SK-N-SH (cell line): ENCODE results near the gene RAD23A. TPM values are rescaled to one million over a fixed set of nuclear protein-coding genes. Genes with fewer than 3 reads are reported as not detected.

Experiments
- CTCF ChIA-PET: fragments of 300-600, 350-600 bp; formaldehyde crosslinking; extraction: SDS; loops from one replicate; lab custom pipeline; 2021; lab: Yijun Ruan, JAX
- POLR2A ChIA-PET: fragments of 350-600 bp; sonication (Branson Sonifier 250); formaldehyde crosslinking; extraction: SDS; loops from one replicate; lab custom pipeline; 2020; ENCODE audit warnings: antibody characterized with exemption, inconsistent platforms; lab: Yijun Ruan, JAX
- DNase-seq: peaks from one replicate; pipeline ENCODE4 v3.0.0; 2012
- H2AFZ ChIP-seq: fragments of 200-600 bp; sonication (generic); 2 replicates; pipeline ENCODE4 v1.8.1; 2016; ENCODE audit warnings: antibody characterized with exemption, mild to moderate bottlenecking, low read depth
- H3F3A ChIP-seq: fragments of 200-600 bp; sonication (generic); replicated peaks from 2 replicates; pipeline ENCODE3; 2016; ENCODE audit warnings: antibody characterized with exemption, mild to moderate bottlenecking; ENCODE audit not compliant: insufficient read depth
- H3K27ac ChIP-seq, 2 experiments: fragments of 200-500 bp in 1 of 2; fragments of 200-600 bp in 1 of 2; sonication (Bioruptor generic) in 1 of 2; sonication (generic), shearing (Covaris generic) in 1 of 2; 2 replicates each; pipeline versions ENCODE4 v1.5.1 to v1.6.1; 2014 to 2016; ENCODE audit warnings: low read depth in 2 of 2, inconsistent platforms in 1 of 2, low read length in 1 of 2, mild to moderate bottlenecking in 1 of 2, mixed read lengths in 1 of 2
- H3K27me3 ChIP-seq: fragments of 200-600 bp; sonication (generic), shearing (Covaris generic); 2 replicates; pipeline ENCODE4 v1.6.1; 2016; ENCODE audit warnings: mixed run types; ENCODE audit not compliant: insufficient read depth
- H3K36me3 ChIP-seq, 2 experiments: fragments of 200-500 bp in 1 of 2; fragments of 200-600 bp in 1 of 2; sonication (Bioruptor generic) in 1 of 2; sonication (generic) in 1 of 2; replicated peaks in 1 of 2; 2 replicates each; pipeline versions ENCODE3 to v1.5.1; 2014 to 2016; ENCODE audit warnings: low read length in 1 of 2, mild to moderate bottlenecking in 1 of 2; ENCODE audit not compliant: insufficient read depth in 2 of 2, control insufficient read depth in 1 of 2
- H3K4me1 ChIP-seq, 2 experiments: fragments of 200-500 bp in 1 of 2; fragments of 200-600 bp in 1 of 2; sonication (Bioruptor generic) in 1 of 2; sonication (generic), shearing (Covaris generic) in 1 of 2; 2 replicates each; pipeline versions ENCODE4 v1.5.1 to v1.6.1; 2014 to 2016; ENCODE audit warnings: low read depth in 1 of 2, low read length in 1 of 2, mixed run types in 1 of 2; ENCODE audit not compliant: insufficient read depth in 2 of 2, control insufficient read depth in 1 of 2
- H3K4me2 ChIP-seq: fragments of 200-600 bp; sonication (generic), shearing (Covaris generic); 2 replicates; pipeline ENCODE4 v1.6.1; 2017; ENCODE audit warnings: mixed run types
- H3K4me3 ChIP-seq, 2 experiments: fragments of 200-500 bp in 1 of 2; fragments of 200-600 bp in 1 of 2; sonication (Bioruptor generic) in 1 of 2; sonication (generic), shearing (Covaris generic) in 1 of 2; 2 replicates each; pipeline versions ENCODE4 v1.5.1 to v1.8.1; 2014 to 2016; ENCODE audit warnings: low read depth in 2 of 2, inconsistent platforms in 1 of 2, low read length in 1 of 2, mild to moderate bottlenecking in 1 of 2, mixed read lengths in 1 of 2, moderate library complexity in 1 of 2
- H3K79me2 ChIP-seq: fragments of 200-600 bp; sonication (generic); 2 replicates; pipeline ENCODE4 v1.8.1; 2017; ENCODE audit warnings: mild to moderate bottlenecking; ENCODE audit not compliant: insufficient read depth
- H3K9ac ChIP-seq: fragments of 200-600 bp; sonication (generic); 2 replicates; pipeline ENCODE4 v1.6.1; 2017; ENCODE audit warnings: mixed run types
- H3K9me2 ChIP-seq: fragments of 200-600 bp; sonication (generic); 2 replicates; pipeline ENCODE4 v1.6.1; 2017; ENCODE audit warnings: mixed run types
- H3K9me3 ChIP-seq: fragments of 200-600 bp; sonication (generic); 2 replicates; pipeline ENCODE4 v1.6.1; 2017; ENCODE audit warnings: mixed run types, mild to moderate bottlenecking, moderate library complexity
- H4K20me1 ChIP-seq: fragments of 200-600 bp; sonication (generic); 2 replicates; pipeline ENCODE4 v1.6.1; 2017; ENCODE audit warnings: mild to moderate bottlenecking, mixed run types; ENCODE audit not compliant: insufficient read depth
- CHD2 ChIP-seq: fragments of 150-350 bp; IDR thresholded peaks from 2 replicates; pipeline ENCODE4 v1.6.1; 2018; ENCODE audit warnings: low read length; ENCODE audit not compliant: partially characterized antibody
- CTCF ChIP-seq: fragments of 200-600 bp; sonication (generic); IDR thresholded peaks from 2 replicates; pipeline ENCODE4 v1.6.1; 2017; ENCODE audit warnings: antibody characterized with exemption, mild to moderate bottlenecking, moderate library complexity
- ELF1 ChIP-seq: IDR thresholded peaks from 2 replicates; pipeline ENCODE4 v1.4.0; 2012
- EZH2phosphoT487 ChIP-seq: fragments of 200-600 bp; sonication (generic); IDR thresholded peaks from 2 replicates; pipeline ENCODE4 v1.6.1; 2017; ENCODE audit warnings: low read depth, mixed run types, mild to moderate bottlenecking, antibody characterized with exemption, moderate library complexity, borderline replicate concordance
- GABPA ChIP-seq: IDR thresholded peaks from 2 replicates; pipeline ENCODE4 v1.4.0; 2012; ENCODE audit warnings: low read depth, mild to moderate bottlenecking
- MEF2A ChIP-seq: IDR thresholded peaks from 2 replicates; pipeline ENCODE4 v1.4.0; 2012; ENCODE audit warnings: low read depth, borderline replicate concordance
- NFIC ChIP-seq: IDR thresholded peaks from 2 replicates; pipeline ENCODE4 v1.4.0; 2012; ENCODE audit warnings: borderline replicate concordance
- NRF1 ChIP-seq: IDR thresholded peaks from 2 replicates; pipeline ENCODE4 v1.6.1; 2012; ENCODE audit warnings: low read depth, mild to moderate bottlenecking, low read length
- RFX5 ChIP-seq: IDR thresholded peaks from 2 replicates; pipeline ENCODE4 v1.6.1; 2012; ENCODE audit warnings: mild to moderate bottlenecking, improper control_type of control experiment, low read length
- TCF12 ChIP-seq: IDR thresholded peaks from 2 replicates; pipeline ENCODE4 v1.4.0; 2012
- USF1 ChIP-seq: IDR thresholded peaks from 2 replicates; pipeline ENCODE4 v1.4.0; 2012; ENCODE audit warnings: low read depth, borderline replicate concordance
- ZBTB33 ChIP-seq: IDR thresholded peaks from 2 replicates; pipeline ENCODE4 v1.4.0; 2012; ENCODE audit warnings: low read depth, borderline replicate concordance
- WGBS: methylation state at CpG from one replicate; pipeline ENCODE4 v1.1.6; 2017; ENCODE audit warnings: low lambda C conversion rate; 5-methylcytosine and 5-hydroxymethylcytosine counted together
- polyA plus RNA-seq, 3 experiments: library from polyadenylated mRNA; depleted of rRNA; stranded (reverse); fragments of >200 nt; gene quantifications; 2 replicates each; pipeline ENCODE4 v1.2.3, GENCODE V29; 2012

The RAD23A gene
- polyA plus RNA-seq, 1 of the 3 experiments (the other 2 are of a cell fraction): 116 TPM

- TF ChIP-seq NFIC: no peak
- TF ChIP-seq EZH2phosphoT487: no peak
- TF ChIP-seq ZBTB33: no peak
- CTCF ChIA-PET: interaction anchor here (1.1 to 3.6 kb wide), 2 partner anchors 26 to 88 kb away, joined by 3 to 14 read pairs; no protein-coding TSS in a partner anchor
- no peak overlapping the region for H2AFZ ChIP-seq
- DNase-seq: no peak
- H4K20me1 ChIP-seq: no peaks in the 10 kb centered on the region
- WGBS: 94% methylated on average over 5 of the region's 5 CpGs
- H3K9ac ChIP-seq: no peak overlapping the region
- H3K9me2 ChIP-seq: no peaks in the 10 kb centered on the region
- H3K27me3 ChIP-seq: no peaks in the 10 kb centered on the region
- POLR2A ChIA-PET: no interaction called here
- H3K27ac ChIP-seq: no peak overlapping the region
- peaks cover 6% of the 10 kb centered on the region for H3F3A ChIP-seq
- H3K4me3 ChIP-seq: no peak overlapping the region
- H3K9me3 ChIP-seq: no peaks in the 10 kb centered on the region
- peaks cover 0 to 8% of the 10 kb centered on the region in 2 experiments; a peak in 1 of 4 replicates for H3K4me1 ChIP-seq
- no peaks in the 10 kb centered on the region for H3K36me3 ChIP-seq
- H3K79me2 ChIP-seq: peaks cover 1% of the 10 kb centered on the region; the same call in 1 of the 2 replicates
- no peak overlapping the region for H3K4me2 ChIP-seq
Measured at GRCh38 chr19:12991296-12991695, 45.6 kb downstream of the RAD23A start.

GRCh38 chr19:12992729-12993128 lies 47.1 kb downstream of the RAD23A start:
- no peak for DNase-seq
- H3F3A ChIP-seq: peaks cover 6% of the 10 kb centered on the region
- no peaks in the 10 kb centered on the region for H3K9me3 ChIP-seq
- no peaks in the 10 kb centered on the region for H3K9me2 ChIP-seq
- H3K36me3 ChIP-seq: no peaks in the 10 kb centered on the region
- CTCF ChIA-PET: interaction anchor here (0.7 to 3.6 kb wide), 7 partner anchors 9 to 102 kb away, joined by 3 to 14 read pairs (median 4); no protein-coding TSS in a partner anchor
- peaks cover 0 to 17% of the 10 kb centered on the region in 2 experiments; a peak in 1 of 4 replicates for H3K4me1 ChIP-seq
- no peak overlapping the region for H3K4me3 ChIP-seq
- H4K20me1 ChIP-seq: no peaks in the 10 kb centered on the region
- H3K27ac ChIP-seq: no peak overlapping the region
- H3K27me3 ChIP-seq: no peaks in the 10 kb centered on the region
- no peak overlapping the region for H2AFZ ChIP-seq
- no peak overlapping the region for H3K9ac ChIP-seq
- TF ChIP-seq GABPA: no peak
- TF ChIP-seq CHD2: no peak
- no peak for TF ChIP-seq TCF12
- no peak for TF ChIP-seq ELF1
- TF ChIP-seq EZH2phosphoT487: no peak
- TF ChIP-seq MEF2A: no peak
- TF ChIP-seq CTCF: no peak
- no peak for TF ChIP-seq RFX5
- no peak for TF ChIP-seq USF1
- TF ChIP-seq NRF1: no peak
- POLR2A ChIA-PET: interaction anchor here (1.3 kb wide), 1 partner anchor 63 kb away, joined by 3 read pairs; no protein-coding TSS in a partner anchor
- peaks cover 15% of the 10 kb centered on the region for H3K79me2 ChIP-seq
- H3K4me2 ChIP-seq: no peak overlapping the region
- WGBS: 98% methylated on average over 11 of the region's 11 CpGs
